Activated naive CD8-positive, alpha-beta T cell (primary cell): ENCODE data around the gene LAPTM4A.

Experiments used
- H3K27ac Mint-ChIP-seq: one replicate; pipeline ENCODE4 v1.8.0; 2021; ENCODE audit warnings: mixed read lengths
- H3K27me3 Mint-ChIP-seq: one replicate; pipeline ENCODE4 v1.8.0; 2021; ENCODE audit warnings: mixed read lengths
- H3K36me3 Mint-ChIP-seq: one replicate; pipeline ENCODE4 v1.8.0; 2021; ENCODE audit warnings: mixed read lengths
- H3K4me1 Mint-ChIP-seq: one replicate; pipeline ENCODE4 v1.8.0; 2021; ENCODE audit warnings: low read depth, mixed read lengths
- H3K4me3 Mint-ChIP-seq: one replicate; pipeline ENCODE4 v1.8.0; 2021; ENCODE audit warnings: mild to moderate bottlenecking, mixed read lengths
- H3K9me3 Mint-ChIP-seq: one replicate; pipeline ENCODE4 v1.8.0; 2021; ENCODE audit warnings: low read depth, mixed read lengths

LAPTM4A gene

GRCh38 chr2:20005067-20005627, 46.3 kb downstream of the LAPTM4A start:
- Mint-ChIP-seq H3K4me3 (no peak overlapping the region), H3K27ac (no peak overlapping the region), H3K27me3 (peaks cover 5% of the 10 kb centered on the region), H3K36me3 (no peaks in the 10 kb centered on the region), H3K9me3 (no peaks in the 10 kb centered on the region), H3K4me1 (no peaks in the 10 kb centered on the region)

GRCh38 chr2:20001361-20001863, 50.0 kb downstream of the LAPTM4A start:
- H3K4me1 Mint-ChIP-seq: no peaks in the 10 kb centered on the region
- H3K9me3 Mint-ChIP-seq: no peaks in the 10 kb centered on the region
- H3K27ac Mint-ChIP-seq: no peak overlapping the region
- peaks cover 8% of the 10 kb centered on the region for H3K27me3 Mint-ChIP-seq
- H3K36me3 Mint-ChIP-seq: no peaks in the 10 kb centered on the region
- H3K4me3 Mint-ChIP-seq: no peak overlapping the region

DNA sequence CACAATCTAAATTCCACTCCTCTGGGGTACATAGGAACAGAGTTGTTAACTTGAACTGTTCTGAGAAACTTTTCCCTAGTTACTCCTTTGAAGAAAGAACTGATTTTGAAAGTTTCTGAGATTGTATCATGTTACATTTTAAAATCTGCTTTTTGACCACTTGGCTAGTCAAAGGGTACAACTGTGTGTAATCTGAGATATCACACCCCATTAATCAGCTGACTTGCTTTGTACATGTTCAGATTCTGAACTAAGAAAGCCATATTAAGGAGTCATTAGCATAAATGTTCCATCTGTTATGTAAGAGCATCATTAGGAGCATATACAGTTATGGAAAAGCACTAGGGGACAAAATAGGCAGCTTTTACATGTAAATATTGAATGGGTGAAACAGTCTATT, 57.7 kb downstream of the LAPTM4A start:
- H3K27me3 Mint-ChIP-seq: peaks cover 2% of the 10 kb centered on the region
- H3K4me3 Mint-ChIP-seq: no peak overlapping the region
- peaks cover 3% of the 10 kb centered on the region for H3K36me3 Mint-ChIP-seq
- peaks cover 15% of the 10 kb centered on the region for H3K4me1 Mint-ChIP-seq
- H3K9me3 Mint-ChIP-seq: no peaks in the 10 kb centered on the region
- H3K27ac Mint-ChIP-seq: no peak overlapping the region

GRCh38 chr2:19991895-19992294, 59.5 kb downstream of the LAPTM4A start:
- Mint-ChIP-seq H3K27ac (no peak overlapping the region), H3K36me3 (peaks cover 3% of the 10 kb centered on the region), H3K9me3 (no peaks in the 10 kb centered on the region), H3K4me1 (peaks cover 26% of the 10 kb centered on the region), H3K4me3 (no peak overlapping the region), H3K27me3 (peaks cover 2% of the 10 kb centered on the region)

GRCh38 chr2:19990416-19990728, 61.1 kb downstream of the LAPTM4A start:
- peaks cover 26% of the 10 kb centered on the region for H3K4me1 Mint-ChIP-seq
- H3K9me3 Mint-ChIP-seq: no peaks in the 10 kb centered on the region
- H3K27ac Mint-ChIP-seq: peak overlapping the region; percentile 50
- peaks cover 2% of the 10 kb centered on the region for H3K27me3 Mint-ChIP-seq
- peaks cover 3% of the 10 kb centered on the region for H3K36me3 Mint-ChIP-seq
- peak overlapping the region; percentile 95 for H3K4me3 Mint-ChIP-seq

- H3K9me3 Mint-ChIP-seq: no peaks in the 10 kb centered on the region
- H3K27me3 Mint-ChIP-seq: peaks cover 2% of the 10 kb centered on the region
- H3K4me1 Mint-ChIP-seq: peaks cover 26% of the 10 kb centered on the region
- H3K27ac Mint-ChIP-seq: peak within 1 kb of the TSS; percentile 81
- peak within 1 kb of the TSS; percentile 95 for H3K4me3 Mint-ChIP-seq
- peaks cover 3% of the 10 kb centered on the region for H3K36me3 Mint-ChIP-seq
Observed at GRCh38 chr2:19989667-19990415, 61.6 kb downstream of the LAPTM4A start, which contains the start of gene WDR35. Gene WDR35, minus strand, starts transcription at chr2:19990105. Its CDS starts 90 bp downstream, at chr2:19990015.

GRCh38 chr2:19989342-19989666, 62.1 kb downstream of the LAPTM4A start:
- H3K27ac Mint-ChIP-seq: peak overlapping the region; percentile 81
- H3K9me3 Mint-ChIP-seq: no peaks in the 10 kb centered on the region
- H3K4me1 Mint-ChIP-seq: peaks cover 26% of the 10 kb centered on the region

DNA sequence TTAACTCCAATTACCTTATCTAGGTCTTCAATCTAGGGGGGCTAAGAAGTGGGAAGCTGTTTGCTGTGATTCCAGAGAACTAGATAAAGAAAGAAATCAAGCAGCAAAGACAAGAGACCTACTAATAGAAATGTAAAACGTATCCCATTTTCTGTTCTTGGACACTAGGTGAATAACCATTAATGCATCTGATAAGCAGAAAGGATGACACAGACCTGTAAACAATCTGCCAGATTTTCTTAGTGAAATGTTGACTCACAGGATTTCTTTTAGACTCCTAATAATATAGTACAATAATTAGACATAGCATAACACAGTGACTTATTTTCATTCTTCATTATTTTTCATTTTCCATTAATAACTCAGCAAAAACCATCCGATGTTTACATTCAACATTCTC, 62.8 kb downstream of the LAPTM4A start:
- Mint-ChIP-seq H3K4me3 (peak overlapping the region; percentile 95), H3K4me1 (peaks cover 28% of the 10 kb centered on the region), H3K27ac (no peak overlapping the region), H3K36me3 (peaks cover 5% of the 10 kb centered on the region), H3K27me3 (peaks cover 2% of the 10 kb centered on the region), H3K9me3 (no peaks in the 10 kb centered on the region)

More at GRCh38 chr2:19989342-19989666, 62.1 kb downstream of the LAPTM4A start:
- H3K36me3 Mint-ChIP-seq: peaks cover 3% of the 10 kb centered on the region
- H3K27me3 Mint-ChIP-seq: peaks cover 2% of the 10 kb centered on the region
- peak overlapping the region; percentile 95 for H3K4me3 Mint-ChIP-seq

DNA sequence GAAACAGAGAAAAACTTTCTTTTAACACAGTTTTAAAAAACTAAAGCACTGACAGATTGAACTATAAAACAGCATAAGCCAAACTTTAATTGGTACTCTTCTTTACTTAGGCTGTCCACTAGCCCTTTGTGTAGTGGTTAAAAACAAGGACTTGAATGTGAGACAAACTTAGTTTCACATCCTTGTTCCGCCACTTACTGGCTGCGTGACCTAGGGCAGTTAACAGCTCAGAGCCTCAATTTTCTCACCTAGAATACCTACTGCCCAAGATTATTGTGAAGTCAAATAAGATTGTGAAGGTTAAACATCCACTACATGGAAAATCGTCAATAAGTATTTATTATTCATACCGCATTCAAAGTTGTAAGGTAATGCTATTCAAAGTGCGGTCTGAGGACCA, 63.5 kb downstream of the LAPTM4A start:
- H3K27ac Mint-ChIP-seq: no peak overlapping the region
- H3K27me3 Mint-ChIP-seq: no peaks in the 10 kb centered on the region
- H3K9me3 Mint-ChIP-seq: no peaks in the 10 kb centered on the region
- H3K4me1 Mint-ChIP-seq: peaks cover 31% of the 10 kb centered on the region
- peak overlapping the region; percentile 95 for H3K4me3 Mint-ChIP-seq
- peaks cover 7% of the 10 kb centered on the region for H3K36me3 Mint-ChIP-seq
